B cell (primary cell): ENCODE data around the gene ZNF627. TPM values are rescaled to one million over a fixed set of nuclear protein-coding genes. Genes with fewer than 3 reads are reported as not detected.

Experiments
- ATAC-seq: fragments of 200-7000 bp; cut with Tn5 transposase; one replicate; pipeline ENCODE4 v1.10.0; 2021; ENCODE audit warnings: low read depth, mild to moderate bottlenecking, moderate number of reproducible peaks, moderate library complexity
- CTCF ChIA-PET: fragments of 350-600 bp; sonication (Branson Sonifier 250); formaldehyde crosslinking; loops from one replicate; lab custom pipeline; 2021; ENCODE audit warnings: antibody characterized with exemption, inconsistent platforms; lab: Charles Lee
- POLR2A ChIA-PET: fragments of 350-600 bp; sonication (Branson Sonifier 250); formaldehyde crosslinking; loops from one replicate; lab custom pipeline; 2021; ENCODE audit warnings: antibody characterized with exemption; lab: Charles Lee
- DNase-seq: peaks from one replicate; pipeline ENCODE4 v3.0.0; 2013
- H2AFZ ChIP-seq: 2 replicates; pipeline ENCODE4 v1.6.1; 2012; ENCODE audit warnings: mild to moderate bottlenecking, low read depth, low read length; ENCODE audit not compliant: insufficient read depth, poor library complexity, severe bottlenecking
- H3K27ac ChIP-seq, 2 donors: 1 replicate in 1 of 2; 2 replicates in 1 of 2; pipeline ENCODE4 v1.5.1; 2012 to 2013; ENCODE audit warnings: low read length in 2 of 2, mild to moderate bottlenecking in 2 of 2, moderate library complexity in 1 of 2
- H3K27me3 ChIP-seq, 4 experiments: fragments of 200-600 bp in 1 of 4; sonication (generic) in 1 of 4; replicated peaks in 1 of 4; 1 replicate in 2 of 4; 2 replicates in 2 of 4; pipeline versions ENCODE4 v1.6.1 to v1.7.0; 2013 to 2016; ENCODE audit warnings: low read length in 3 of 4, mild to moderate bottlenecking in 2 of 4, mixed read lengths in 1 of 4, moderate library complexity in 1 of 4; ENCODE audit not compliant: insufficient read depth in 4 of 4, control insufficient read depth in 3 of 4; ENCODE audit errors: control extremely low read depth in 1 of 4
- H3K36me3 ChIP-seq, 2 experiments: replicated peaks in 1 of 2; 1 replicate in 1 of 2; 2 replicates in 1 of 2; pipeline versions ENCODE4 v1.6.1 to v1.7.1; 2013; ENCODE audit warnings: low read length in 1 of 2; ENCODE audit not compliant: insufficient read depth in 2 of 2, control insufficient read depth in 1 of 2; ENCODE audit errors: control extremely low read depth in 1 of 2, extremely low read depth in 1 of 2
- H3K4me1 ChIP-seq, 2 donors: fragments of 200-600 bp in 1 of 2; sonication (generic) in 1 of 2; 1 replicate in 1 of 2; 2 replicates in 1 of 2; pipeline versions ENCODE4 v1.5.1 to v1.6.1; 2013 to 2017; ENCODE audit warnings: low read length in 2 of 2; ENCODE audit not compliant: control insufficient read depth in 2 of 2, insufficient read depth in 2 of 2
- H3K4me2 ChIP-seq: replicated peaks from 2 replicates; pipeline ENCODE3; 2012; ENCODE audit warnings: mild to moderate bottlenecking, low read depth, low read length; ENCODE audit not compliant: poor library complexity, severe bottlenecking
- H3K4me3 ChIP-seq, 5 experiments: fragments of 200-600 bp in 1 of 5; sonication (generic) in 1 of 5; 1 replicate in 3 of 5; 2 replicates in 2 of 5; pipeline versions ENCODE4 v1.5.1 to v1.7.0; 2011 to 2016; ENCODE audit warnings: low read length in 4 of 5, mild to moderate bottlenecking in 4 of 5, low read depth in 2 of 5, control low read depth in 1 of 5, moderate library complexity in 1 of 5; ENCODE audit not compliant: insufficient read depth in 1 of 5; ENCODE audit errors: control extremely low read depth in 1 of 5, extremely low read depth in 1 of 5
- H3K79me2 ChIP-seq: fragments of 200-600 bp; sonication (generic); one replicate; pipeline ENCODE4 v1.6.0; 2016; ENCODE audit warnings: low read length; ENCODE audit not compliant: control insufficient read depth, insufficient read depth
- H3K9ac ChIP-seq: fragments of 200-600 bp; sonication (generic); 2 replicates; pipeline ENCODE4 v1.6.1; 2017; ENCODE audit warnings: mild to moderate bottlenecking, low read length, moderate library complexity
- H3K9me3 ChIP-seq, 3 donors: one replicate each; pipeline versions ENCODE4 v1.6.1 to v1.7.1; 2013; ENCODE audit warnings: low read length in 2 of 3; ENCODE audit not compliant: control insufficient read depth in 2 of 3, insufficient read depth in 1 of 3; ENCODE audit errors: control extremely low read depth in 1 of 3
- H4K20me1 ChIP-seq: 2 replicates; pipeline ENCODE4 v1.6.0; 2012; ENCODE audit warnings: mild to moderate bottlenecking, low read length; ENCODE audit not compliant: insufficient read depth, control insufficient read depth, poor library complexity, severe bottlenecking
- H3K27ac Mint-ChIP-seq: one replicate; pipeline ENCODE4 v1.8.0; 2021; ENCODE audit warnings: mixed read lengths
- H3K27me3 Mint-ChIP-seq: one replicate; pipeline ENCODE4 v1.8.0; 2021; ENCODE audit warnings: mixed read lengths
- H3K4me1 Mint-ChIP-seq: one replicate; pipeline ENCODE4 v1.8.0; 2021; ENCODE audit warnings: mixed read lengths
- H3K4me3 Mint-ChIP-seq: one replicate; pipeline ENCODE4 v1.8.0; 2021; ENCODE audit warnings: mixed read lengths
- H3K9me3 Mint-ChIP-seq: one replicate; pipeline ENCODE4 v1.8.0; 2022; ENCODE audit warnings: mixed read lengths; ENCODE audit not compliant: insufficient read depth
- CTCF ChIP-seq: fragments of 200-600 bp; IDR thresholded peaks from one replicate; pipeline ENCODE4 v1.8.0; 2022; ENCODE audit warnings: antibody characterized with exemption, mild to moderate bottlenecking
- EZH2 ChIP-seq: IDR thresholded peaks from 2 replicates; pipeline ENCODE4 v1.6.1; 2012; ENCODE audit warnings: borderline replicate concordance, low read depth, mild to moderate bottlenecking, moderate library complexity, low read length; ENCODE audit not compliant: insufficient read depth, poor library complexity, severe bottlenecking
- WGBS: methylation state at CpG from one replicate; pipeline ENCODE4 v1.1.5; 2013; ENCODE audit warnings: missing lambda C conversion rate; ENCODE audit not compliant: insufficient coverage; 5-methylcytosine and 5-hydroxymethylcytosine counted together
- intact Hi-C: fragments of 100-400 bp; cut with micrococcal nuclease; formaldehyde crosslinking; loops from one replicate; pipeline ENCODE4 v1.10.0; 2022
- polyA plus RNA-seq: library from polyadenylated mRNA; depleted of rRNA; stranded (reverse); fragments of >200 nt; gene quantifications from 2 replicates; pipeline ENCODE4 v1.2.3, GENCODE V29; 2012
- total RNA-seq, 2 donors: library from RNA; stranded (reverse); fragments of 120-200 nt in 1 of 2; gene quantifications; 1 replicate in 1 of 2; 2 replicates in 1 of 2; pipeline versions ENCODE4 v1.2.3 to v1.2.4, GENCODE V29; 2013 to 2022

ZNF627 gene
- total and polyA plus RNA-seq, 2 donors (not counting 1 experiment from before 2014, with no cell fraction given): 9.6 to 26.2 TPM

DNA sequence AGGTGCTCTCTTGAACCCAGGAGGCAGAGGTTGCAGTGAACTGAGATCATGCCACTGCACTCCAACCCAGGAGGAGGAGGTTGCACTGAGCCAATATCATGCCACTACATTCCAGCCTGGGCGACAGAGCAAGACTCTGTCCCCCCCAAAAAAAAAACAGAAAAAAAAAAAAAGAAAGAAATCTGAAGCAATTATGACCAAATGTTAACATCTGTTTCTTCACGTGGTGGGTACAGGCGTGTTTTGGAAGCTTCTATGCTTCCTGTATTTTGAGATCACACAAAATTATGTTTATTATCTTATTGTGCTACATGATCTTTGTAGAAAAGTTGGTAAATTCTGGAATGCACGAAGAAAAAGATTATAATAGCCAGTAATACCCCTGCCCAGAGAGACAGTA lies 17.2 kb upstream of the ZNF627 start:
- Histone ChIP-seq H3K27me3 (no peaks in the 10 kb centered on the region), H3K9me3 (no peaks in the 10 kb centered on the region), H3K27ac (peak overlapping the region; percentile 87 to 91), H3K4me1 (peaks cover 71 to 97% of the 10 kb centered on the region in 2 donors), H3K36me3 (peaks cover 0 to 17% of the 10 kb centered on the region in 2 experiments), H2AFZ (no peak overlapping the region), H3K4me3 (no peak overlapping the region), H3K79me2 (peaks cover 5% of the 10 kb centered on the region), H3K4me2 (peak overlapping the region; percentile 81), H3K9ac (no peak overlapping the region), H4K20me1 (no peaks in the 10 kb centered on the region)
- peak; percentile 44 for DNase-seq
- H3K27me3 Mint-ChIP-seq: no peaks in the 10 kb centered on the region
- intact Hi-C loops: loop anchor here (5.0 kb wide), 3 partner anchors 143 to 1207 kb away; partner anchors contain the start of genes ODAD3 and PRKCSH
- TF ChIP-seq EZH2 (no peak), CTCF (no peak)
- peak overlapping the region; percentile 72 for H3K27ac Mint-ChIP-seq
- POLR2A ChIA-PET: interaction anchor here (0.6 to 3.3 kb wide), 2 partner anchors 12 to 23 kb away, joined by 4 to 63 read pairs; no protein-coding TSS in a partner anchor
- peaks cover 68% of the 10 kb centered on the region for H3K4me1 Mint-ChIP-seq
- H3K4me3 Mint-ChIP-seq: peak overlapping the region; percentile 82
- CTCF ChIA-PET: interaction anchor here (0.5 to 15.6 kb wide), 6 partner anchors 8 to 158 kb away, joined by 3 to 289 read pairs (median 6); partner anchors contain the start of gene ELOF1
- no CpG with 5 or more reads among the region's 4 CpGs for WGBS
- no peaks in the 10 kb centered on the region for H3K9me3 Mint-ChIP-seq
- ATAC-seq: no peak

- intact Hi-C loops: loop anchor here (1.0 to 5.0 kb wide), 4 partner anchors 13 to 1206 kb away; partner anchors contain the start of genes ODAD3 and PRKCSH
- H3K79me2 ChIP-seq: peaks cover 5% of the 10 kb centered on the region
- DNase-seq (peak; percentile 93), ATAC-seq (peak; percentile 85)
- Mint-ChIP-seq H3K4me3 (peak overlapping the region; percentile 83), H3K4me1 (peaks cover 67% of the 10 kb centered on the region), H3K27ac (peak overlapping the region; percentile 89), H3K9me3 (no peaks in the 10 kb centered on the region), H3K27me3 (no peaks in the 10 kb centered on the region)
- H3K9ac ChIP-seq: peak overlapping the region; percentile 19
- ChIA-PET POLR2A (interaction anchor here (0.6 to 3.3 kb wide), 7 partner anchors 13 to 1290 kb away, joined by 3 to 63 read pairs (median 5); no protein-coding TSS in a partner anchor), CTCF (interaction anchor here (0.6 to 15.6 kb wide), 6 partner anchors 13 to 1283 kb away, joined by 3 to 289 read pairs (median 6); partner anchors contain the start of gene ELOF1)
- H3K4me1 ChIP-seq: peaks cover 68 to 95% of the 10 kb centered on the region in 2 donors
- H3K36me3 ChIP-seq: peaks cover 0 to 6% of the 10 kb centered on the region in 2 experiments
- no peak overlapping the region for H2AFZ ChIP-seq
- WGBS: no CpG with 5 or more reads among the region's 3 CpGs
- H4K20me1 ChIP-seq: no peaks in the 10 kb centered on the region
- H3K4me3 ChIP-seq: peak overlapping the region in 4 of 5 experiments; percentile 8 to 58 (median 28)
- H3K27me3 ChIP-seq: no peaks in the 10 kb centered on the region
- H3K4me2 ChIP-seq: peak overlapping the region; percentile 81
- no peak for TF ChIP-seq EZH2
- TF ChIP-seq CTCF: no peak
- H3K9me3 ChIP-seq: no peaks in the 10 kb centered on the region
- H3K27ac ChIP-seq: peak overlapping the region; percentile 87 to 91
Observed at GRCh38 chr19:11581740-11582139, 15.5 kb upstream of the ZNF627 start.
